ENCODE data around the gene LUZP2.

GRCh38 chr11:24661331-24661730 lies 164.5 kb downstream of the LUZP2 start:
- no peak for TF ChIP-seq CTCF (IDR thresholded peaks at IDR 0.05)
- TF ChIP-seq ZFX (IDR thresholded peaks at IDR 0.05; ENCODE audit: borderline replicate concordance), result no peak

Data from 22Rv1 (cell line).